ENCODE measurements around the gene DCAF6. TPM values are rescaled to one million over a fixed set of nuclear protein-coding genes. Genes with fewer than 3 reads are reported as not detected.

DCAF6 gene
- total RNA-seq, 4 donors from 2014 or later, result 38.2 to 90.3 (median 54.8) TPM

GRCh38 chr1:167910530-167910929, 26.0 kb upstream of the DCAF6 start:
- no peak for TF ChIP-seq POLR2AphosphoS5 (IDR thresholded peaks at IDR 0.05)
- TF ChIP-seq CTCF (IDR thresholded peaks at IDR 0.05), result no peak
- no peak for TF ChIP-seq POLR2A (IDR thresholded peaks at IDR 0.05)
- TF ChIP-seq EP300 (IDR thresholded peaks at IDR 0.05), result no peak
- Histone ChIP-seq H3K36me3 (peaks cover 2% of the 10 kb centered on the region), H3K27ac (no peak overlapping the region), H3K4me3 (no peak overlapping the region), H3K4me1 (no peaks in the 10 kb centered on the region), H3K9me3 (no peaks in the 10 kb centered on the region), H3K27me3 (no peaks in the 10 kb centered on the region)
- WGBS, result 85% methylated on average over 2 of the region's 2 CpGs
- DNase-seq (ENCODE audit: low spot score in 2 of 2), result no peak

- Histone ChIP-seq H3K27ac (peak overlapping the region; percentile 26), H3K27me3 (no peaks in the 10 kb centered on the region), H3K36me3 (peaks cover 11% of the 10 kb centered on the region), H3K9me3 (no peaks in the 10 kb centered on the region), H3K4me3 (no peak overlapping the region), H3K4me1 (no peaks in the 10 kb centered on the region)
- TF ChIP-seq EP300 (IDR thresholded peaks at IDR 0.05) (no peak), POLR2A (IDR thresholded peaks at IDR 0.05) (no peak), CTCF (IDR thresholded peaks at IDR 0.05) (no peak), POLR2AphosphoS5 (IDR thresholded peaks at IDR 0.05) (no peak)
- 52% methylated on average over 8 of the region's 8 CpGs for WGBS
- no peak for DNase-seq (ENCODE audit: low spot score in 2 of 2)
Measured at GRCh38 chr1:167911413-167911812, 25.1 kb upstream of the DCAF6 start.

GRCh38 chr1:167912294-167912693, 24.2 kb upstream of the DCAF6 start:
- H3K27ac ChIP-seq, result no peak overlapping the region
- 85% methylated on average over 7 of the region's 7 CpGs for WGBS
- no peak for TF ChIP-seq CTCF (IDR thresholded peaks at IDR 0.05)
- no peak for TF ChIP-seq POLR2A (IDR thresholded peaks at IDR 0.05)
- TF ChIP-seq POLR2AphosphoS5 (IDR thresholded peaks at IDR 0.05), result no peak
- TF ChIP-seq EP300 (IDR thresholded peaks at IDR 0.05), result no peak

GRCh38 chr1:167913895-167914496, 22.5 kb upstream of the DCAF6 start, which contains the start of gene ADCY10:
Gene ADCY10 (minus strand): TSS chr1:167914134. CDS start chr1:167905140, 8,994 bp downstream.
- 90% methylated on average over 8 of the region's 9 CpGs for WGBS
- TF ChIP-seq EP300 (IDR thresholded peaks at IDR 0.05) (no peak), CTCF (IDR thresholded peaks at IDR 0.05) (no peak), POLR2A (IDR thresholded peaks at IDR 0.05) (no peak), POLR2AphosphoS5 (IDR thresholded peaks at IDR 0.05) (no peak)
- Histone ChIP-seq H3K27ac (no peak within 1 kb of the TSS), H3K4me1 (no peaks in the 10 kb centered on the region), H3K36me3 (peaks cover 18% of the 10 kb centered on the region), H3K9me3 (no peaks in the 10 kb centered on the region), H3K4me3 (no peak within 1 kb of the TSS), H3K27me3 (no peaks in the 10 kb centered on the region)
- no peak for DNase-seq (ENCODE audit: low spot score in 2 of 2)

More at GRCh38 chr1:167912294-167912693, 24.2 kb upstream of the DCAF6 start:
- H3K36me3 ChIP-seq, result peaks cover 18% of the 10 kb centered on the region
- no peaks in the 10 kb centered on the region for H3K27me3 ChIP-seq
- no peak for DNase-seq (ENCODE audit: low spot score in 2 of 2)
- no peaks in the 10 kb centered on the region for H3K4me1 ChIP-seq
- H3K9me3 ChIP-seq, result no peaks in the 10 kb centered on the region
- no peak overlapping the region for H3K4me3 ChIP-seq

- no peak for TF ChIP-seq EP300 (IDR thresholded peaks at IDR 0.05)
- no peak for TF ChIP-seq CTCF (IDR thresholded peaks at IDR 0.05)
- TF ChIP-seq POLR2AphosphoS5 (IDR thresholded peaks at IDR 0.05), result no peak
- TF ChIP-seq POLR2A (IDR thresholded peaks at IDR 0.05), result no peak
- Histone ChIP-seq H3K4me3 (no peak overlapping the region), H3K36me3 (peaks cover 18% of the 10 kb centered on the region), H3K27me3 (no peaks in the 10 kb centered on the region), H3K4me1 (no peaks in the 10 kb centered on the region), H3K9me3 (no peaks in the 10 kb centered on the region), H3K27ac (no peak overlapping the region)
- no peak for DNase-seq (ENCODE audit: low spot score in 2 of 2)
- 97% methylated on average over 8 of the region's 8 CpGs for WGBS
Measured at GRCh38 chr1:167915569-167915968, 20.9 kb upstream of the DCAF6 start.
